ENCODE measurements around the gene VKORC1L1.

DNA sequence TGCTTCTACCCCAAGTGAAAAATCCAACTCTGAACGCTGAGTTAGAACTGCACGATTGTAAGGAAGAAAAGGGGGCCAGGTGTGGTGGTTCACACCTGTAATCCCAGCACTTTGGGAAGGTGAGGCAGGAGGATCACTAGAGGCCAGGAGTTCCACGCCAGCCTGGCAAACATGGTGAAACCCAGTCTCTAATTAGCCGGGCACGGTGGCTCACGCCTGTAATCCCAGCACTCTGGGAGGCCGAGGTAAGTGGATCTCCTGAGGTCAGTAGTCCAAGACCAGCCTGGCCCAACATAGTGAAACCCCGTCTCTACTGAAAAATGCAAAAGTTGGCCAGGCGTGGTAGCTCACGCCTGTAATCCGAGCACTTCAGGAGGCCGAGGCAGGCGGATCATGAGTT is 100.1 kb downstream of the VKORC1L1 start:
- TF ChIP-seq, protein P1, sequence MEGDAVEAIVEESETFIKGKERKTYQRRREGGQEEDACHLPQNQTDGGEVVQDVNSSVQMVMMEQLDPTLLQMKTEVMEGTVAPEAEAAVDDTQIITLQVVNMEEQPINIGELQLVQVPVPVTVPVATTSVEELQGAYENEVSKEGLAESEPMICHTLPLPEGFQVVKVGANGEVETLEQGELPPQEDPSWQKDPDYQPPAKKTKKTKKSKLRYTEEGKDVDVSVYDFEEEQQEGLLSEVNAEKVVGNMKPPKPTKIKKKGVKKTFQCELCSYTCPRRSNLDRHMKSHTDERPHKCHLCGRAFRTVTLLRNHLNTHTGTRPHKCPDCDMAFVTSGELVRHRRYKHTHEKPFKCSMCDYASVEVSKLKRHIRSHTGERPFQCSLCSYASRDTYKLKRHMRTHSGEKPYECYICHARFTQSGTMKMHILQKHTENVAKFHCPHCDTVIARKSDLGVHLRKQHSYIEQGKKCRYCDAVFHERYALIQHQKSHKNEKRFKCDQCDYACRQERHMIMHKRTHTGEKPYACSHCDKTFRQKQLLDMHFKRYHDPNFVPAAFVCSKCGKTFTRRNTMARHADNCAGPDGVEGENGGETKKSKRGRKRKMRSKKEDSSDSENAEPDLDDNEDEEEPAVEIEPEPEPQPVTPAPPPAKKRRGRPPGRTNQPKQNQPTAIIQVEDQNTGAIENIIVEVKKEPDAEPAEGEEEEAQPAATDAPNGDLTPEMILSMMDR (IDR thresholded peaks at IDR 0.05): no peak
- no peak for TF ChIP-seq ZFP36 (IDR thresholded peaks at IDR 0.05; ENCODE audit: borderline replicate concordance, partially characterized antibody)
- TF ChIP-seq, protein P2, sequence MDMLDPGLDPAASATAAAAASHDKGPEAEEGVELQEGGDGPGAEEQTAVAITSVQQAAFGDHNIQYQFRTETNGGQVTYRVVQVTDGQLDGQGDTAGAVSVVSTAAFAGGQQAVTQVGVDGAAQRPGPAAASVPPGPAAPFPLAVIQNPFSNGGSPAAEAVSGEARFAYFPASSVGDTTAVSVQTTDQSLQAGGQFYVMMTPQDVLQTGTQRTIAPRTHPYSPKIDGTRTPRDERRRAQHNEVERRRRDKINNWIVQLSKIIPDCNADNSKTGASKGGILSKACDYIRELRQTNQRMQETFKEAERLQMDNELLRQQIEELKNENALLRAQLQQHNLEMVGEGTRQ (IDR thresholded peaks at IDR 0.05): no peak
- TF ChIP-seq JUNB (IDR thresholded peaks at IDR 0.05): no peak
